Upper lobe of left lung (tissue), 4 donors: Measurements from ENCODE around the gene CCL4L2.

ENCODE experiments used
- POLR2AphosphoS5 ChIP-seq, 2 donors: sonication (generic); formaldehyde crosslinking; IDR thresholded peaks; one replicate each; pipeline ENCODE4 v1.5.1; 2017; ENCODE audit warnings: antibody characterized with exemption in 2 of 2
- TF ChIP-seq, protein P1 (sequence below), 6 experiments: fragments of 450-650 bp in 4 of 6; fragments of 200-600 bp in 2 of 6; sonication (generic) in 2 of 6; IDR thresholded peaks; one replicate each; pipeline ENCODE4 v1.5.1; 2016 to 2019; ENCODE audit warnings: antibody characterized with exemption in 6 of 6

DNA sequence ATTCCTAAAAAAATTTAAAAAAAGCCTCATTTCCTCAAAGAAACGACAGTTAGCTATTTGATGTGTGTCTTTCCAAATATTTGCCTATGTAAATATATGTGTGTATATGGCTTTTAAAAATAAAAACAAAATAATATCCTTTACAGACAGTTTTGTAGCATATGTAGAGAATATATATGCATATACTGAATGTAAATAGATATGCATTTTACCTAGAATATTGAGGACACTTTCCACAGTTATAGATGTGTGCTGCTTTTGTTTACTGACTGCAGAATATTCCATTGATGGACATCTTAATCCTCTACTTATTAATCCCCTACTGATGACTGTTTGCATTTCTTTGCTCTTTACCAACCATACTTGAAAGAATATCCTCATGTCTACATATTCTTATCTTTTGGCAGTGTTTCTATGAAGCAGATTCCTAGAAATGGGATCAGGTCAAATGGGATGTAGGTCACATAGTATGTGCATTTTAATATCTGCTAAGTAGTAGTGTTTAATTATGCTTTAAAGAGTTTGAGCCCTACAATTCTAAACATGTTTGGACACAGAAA, 17.6 kb upstream of the CCL4L2 start:
- TF ChIP-seq, protein P1, sequence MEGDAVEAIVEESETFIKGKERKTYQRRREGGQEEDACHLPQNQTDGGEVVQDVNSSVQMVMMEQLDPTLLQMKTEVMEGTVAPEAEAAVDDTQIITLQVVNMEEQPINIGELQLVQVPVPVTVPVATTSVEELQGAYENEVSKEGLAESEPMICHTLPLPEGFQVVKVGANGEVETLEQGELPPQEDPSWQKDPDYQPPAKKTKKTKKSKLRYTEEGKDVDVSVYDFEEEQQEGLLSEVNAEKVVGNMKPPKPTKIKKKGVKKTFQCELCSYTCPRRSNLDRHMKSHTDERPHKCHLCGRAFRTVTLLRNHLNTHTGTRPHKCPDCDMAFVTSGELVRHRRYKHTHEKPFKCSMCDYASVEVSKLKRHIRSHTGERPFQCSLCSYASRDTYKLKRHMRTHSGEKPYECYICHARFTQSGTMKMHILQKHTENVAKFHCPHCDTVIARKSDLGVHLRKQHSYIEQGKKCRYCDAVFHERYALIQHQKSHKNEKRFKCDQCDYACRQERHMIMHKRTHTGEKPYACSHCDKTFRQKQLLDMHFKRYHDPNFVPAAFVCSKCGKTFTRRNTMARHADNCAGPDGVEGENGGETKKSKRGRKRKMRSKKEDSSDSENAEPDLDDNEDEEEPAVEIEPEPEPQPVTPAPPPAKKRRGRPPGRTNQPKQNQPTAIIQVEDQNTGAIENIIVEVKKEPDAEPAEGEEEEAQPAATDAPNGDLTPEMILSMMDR (IDR thresholded peaks at IDR 0.05): no peak
- no peak for TF ChIP-seq POLR2AphosphoS5 (IDR thresholded peaks at IDR 0.05)
